Brain pericyte (primary cell): ENCODE measurements around the gene UVRAG.
A peak's percentile ranks its signal among the peaks of the same experiment; 100 is the strongest.
"Not testable (repeated sequence)": the region's sequence is repeated elsewhere in the genome, so short reads cannot be mapped to it uniquely, and the experiment has no call there.

Experiments
- DNase-seq: peaks from one replicate; pipeline ENCODE4 v3.0.0-alpha.2; 2012; ENCODE audit warnings: low read depth, low spot score

UVRAG gene

GRCh38 chr11:75836417-75836816, 21.4 kb downstream of the UVRAG start:
- no peak for DNase-seq

- no peak for DNase-seq
Observed at GRCh38 chr11:75839851-75840250, 24.8 kb downstream of the UVRAG start.

GRCh38 chr11:75840522-75840921, 25.5 kb downstream of the UVRAG start:
- no peak for DNase-seq

GRCh38 chr11:75841739-75842138, 26.7 kb downstream of the UVRAG start:
- DNase-seq: no peak

GRCh38 chr11:75845324-75845723, 30.3 kb downstream of the UVRAG start:
- DNase-seq: no peak

GRCh38 chr11:75849894-75850293, 34.9 kb downstream of the UVRAG start:
- no peak for DNase-seq

- DNase-seq: no peak
Observed at GRCh38 chr11:75850787-75851186, 35.8 kb downstream of the UVRAG start.

- no peak for DNase-seq
Observed at GRCh38 chr11:75851203-75851602, 36.2 kb downstream of the UVRAG start.

- no peak for DNase-seq
Observed at GRCh38 chr11:75852406-75853017, 37.5 kb downstream of the UVRAG start.

- DNase-seq: not testable (repeated sequence)
Observed at GRCh38 chr11:75853563-75853962, 38.6 kb downstream of the UVRAG start.

GRCh38 chr11:75853971-75854370, 39.0 kb downstream of the UVRAG start:
- no peak for DNase-seq

GRCh38 chr11:75855206-75855605, 40.2 kb downstream of the UVRAG start:
- no peak for DNase-seq

- DNase-seq: no peak
Observed at GRCh38 chr11:75856912-75857311, 41.9 kb downstream of the UVRAG start.

GRCh38 chr11:75858042-75858441, 43.0 kb downstream of the UVRAG start:
- no peak for DNase-seq

GRCh38 chr11:75858613-75859012, 43.6 kb downstream of the UVRAG start:
- DNase-seq: no peak

- no peak for DNase-seq
Observed at GRCh38 chr11:75859614-75860013, 44.6 kb downstream of the UVRAG start.

GRCh38 chr11:75862437-75862836, 47.4 kb downstream of the UVRAG start:
- DNase-seq: no peak

- DNase-seq: peak; percentile 18
Observed at GRCh38 chr11:75867778-75868374, 52.9 kb downstream of the UVRAG start.

- no peak for DNase-seq
Observed at GRCh38 chr11:75868990-75869389, 54.0 kb downstream of the UVRAG start.

- DNase-seq: no peak
Observed at GRCh38 chr11:75869661-75870455, 54.8 kb downstream of the UVRAG start.

- no peak for DNase-seq
Observed at GRCh38 chr11:75872887-75873416, 57.9 kb downstream of the UVRAG start.

GRCh38 chr11:75873417-75874221, 58.6 kb downstream of the UVRAG start:
- DNase-seq: no peak
